NCI-H128 (cell line): Measurements from ENCODE around the gene C14orf119.

Experiments
- DNase-seq: peaks from one replicate; lab custom pipeline; 2025; ENCODE audit not compliant: unreplicated experiment; lab: John Stamatoyannopoulos, UW

The C14orf119 gene, protein sequence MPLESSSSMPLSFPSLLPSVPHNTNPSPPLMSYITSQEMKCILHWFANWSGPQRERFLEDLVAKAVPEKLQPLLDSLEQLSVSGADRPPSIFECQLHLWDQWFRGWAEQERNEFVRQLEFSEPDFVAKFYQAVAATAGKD

DNA sequence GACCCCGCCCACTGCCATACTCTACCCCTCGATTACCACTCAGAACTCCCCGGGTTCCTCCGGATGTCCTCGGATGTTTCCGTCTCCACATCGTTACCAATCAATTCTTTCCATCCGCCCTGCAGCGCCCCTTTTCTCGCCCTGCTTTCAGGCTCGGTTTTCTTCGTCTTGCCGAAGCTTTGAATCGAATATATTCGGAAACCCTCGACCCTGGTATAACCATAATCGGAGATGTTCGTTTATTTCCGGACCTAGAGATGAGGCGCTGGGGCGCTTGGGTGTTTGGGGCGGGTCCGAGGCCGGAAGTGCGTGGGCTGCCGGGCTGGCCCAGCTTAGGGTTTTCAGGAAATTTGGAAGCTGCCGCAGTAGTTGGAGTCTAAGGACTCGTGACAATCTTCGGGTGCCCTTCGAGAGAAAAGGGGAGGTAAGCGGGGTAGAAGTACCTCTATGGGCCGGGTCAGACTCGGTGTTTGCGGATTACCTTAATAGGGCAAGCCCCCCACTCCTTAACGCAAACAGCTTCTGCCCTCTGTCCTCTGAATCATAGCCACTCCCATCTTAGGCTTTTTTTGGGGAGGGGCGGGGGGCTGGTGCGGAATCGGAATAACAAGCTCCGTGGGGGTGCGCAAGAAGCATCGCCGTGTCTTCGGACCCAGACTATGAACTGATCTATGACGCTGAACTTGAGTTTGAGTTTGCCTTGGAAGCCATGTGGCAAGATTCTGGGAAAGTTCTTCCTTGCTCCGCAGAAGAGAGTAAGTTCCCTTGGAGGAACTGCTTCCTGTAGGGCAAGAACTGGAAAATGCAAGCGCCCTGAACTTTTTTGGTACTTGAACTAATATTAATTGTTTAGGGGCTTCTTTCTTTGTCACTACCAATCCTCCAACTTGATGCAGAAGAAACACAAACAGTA is at the start of gene C14orf119:
Gene C14orf119, plus strand, starts transcription at position 310 of the 913 bp plus-strand sequence. CDS start 2,154 bp downstream, outside the sequence.
- no peak for DNase-seq

DNA sequence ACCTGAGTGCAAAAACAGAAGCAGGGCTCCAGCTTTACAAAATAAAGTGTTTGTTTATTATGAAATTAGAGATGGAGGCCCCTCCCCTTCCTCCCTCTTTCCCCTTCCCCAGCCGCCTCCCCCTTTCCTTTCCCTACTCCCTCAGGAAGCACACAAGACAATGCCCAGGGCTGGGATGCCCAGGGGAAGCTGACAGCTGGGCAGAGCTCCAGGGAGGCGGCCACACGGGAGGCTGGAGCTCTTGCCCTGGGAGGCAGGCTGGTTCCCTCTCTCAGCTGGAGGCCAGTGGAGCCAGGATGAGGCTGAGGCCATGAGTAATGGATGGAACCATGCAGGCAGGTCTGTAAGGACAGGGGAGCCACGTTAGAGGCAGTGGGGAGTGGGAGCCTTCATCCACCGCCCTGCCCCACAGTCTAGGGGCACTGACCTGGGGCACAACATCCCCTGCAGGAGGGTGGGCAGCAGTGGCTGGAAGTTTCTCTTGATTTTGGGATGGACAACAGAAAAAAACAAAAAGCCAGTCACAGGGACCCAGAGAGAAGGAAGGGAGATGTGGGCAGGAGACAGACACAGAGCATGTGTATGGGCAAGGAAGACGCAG is 48.2 kb upstream of the C14orf119 start:
- no peak for DNase-seq

DNA sequence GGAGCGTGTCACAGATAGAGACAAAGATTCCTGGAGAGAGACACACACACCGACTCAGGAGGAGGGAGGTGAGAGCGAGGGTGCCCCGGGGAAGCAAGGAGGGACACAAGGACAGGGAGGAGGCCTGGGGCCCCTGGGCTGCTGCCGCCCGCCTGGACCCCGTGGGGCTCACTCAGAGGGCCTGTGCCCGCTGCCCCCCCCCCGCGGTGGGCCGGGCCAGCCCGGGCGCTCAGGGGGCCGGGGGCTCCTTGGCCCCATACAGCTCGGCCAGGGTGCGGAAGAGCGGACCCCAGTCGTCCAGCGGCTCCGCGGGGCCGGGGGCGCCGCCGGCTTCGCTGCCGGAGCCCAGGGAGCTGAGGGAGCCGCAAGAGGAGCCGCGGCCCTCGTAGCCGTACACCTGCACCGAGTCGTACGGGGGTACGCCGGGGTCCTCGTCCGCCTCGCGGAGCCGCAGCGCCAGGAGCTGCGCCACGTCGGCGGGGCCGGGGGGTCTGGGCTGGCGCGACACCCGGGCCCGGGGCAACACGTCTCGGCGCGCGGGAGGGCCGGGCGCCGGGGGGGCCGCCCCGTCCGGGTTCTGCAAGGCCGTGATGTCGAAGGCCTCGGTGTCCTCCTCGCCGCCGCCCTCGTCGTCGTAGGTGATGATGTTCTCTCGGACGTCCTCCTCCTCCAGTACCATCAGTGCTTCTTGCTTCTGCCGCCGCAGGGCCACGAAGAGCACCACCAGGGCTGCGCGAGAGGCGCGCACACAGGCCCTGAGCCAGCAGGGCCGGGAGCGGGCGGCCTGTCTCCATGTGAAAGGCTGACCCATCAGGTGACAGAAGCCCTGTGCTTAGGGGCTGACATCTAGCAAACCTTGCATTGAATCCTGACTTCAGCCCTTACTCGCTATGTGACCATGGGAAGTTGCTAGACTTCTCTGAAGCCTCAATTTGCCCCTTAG is 47.3 kb upstream of the C14orf119 start:
- DNase-seq: no peak

DNA sequence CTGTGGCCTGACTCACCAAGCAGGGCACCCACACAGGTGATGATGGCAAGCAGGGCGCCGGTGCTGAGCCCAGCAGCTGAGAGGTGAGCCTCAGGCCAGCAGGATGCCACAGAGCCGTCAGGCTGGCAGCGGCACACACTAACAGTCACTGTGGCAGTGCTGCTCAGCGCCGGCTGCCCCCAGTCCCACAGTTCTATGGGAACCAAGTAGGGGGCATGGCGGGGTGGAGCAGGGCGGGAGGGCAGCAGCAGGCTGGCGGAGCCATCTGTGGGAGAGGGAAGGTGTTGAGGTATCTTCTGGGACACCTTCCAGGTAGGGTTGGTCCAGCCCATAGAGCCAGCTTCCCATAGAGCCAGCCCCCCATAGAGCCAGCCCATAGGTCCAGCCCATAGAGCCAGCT is 46.3 kb upstream of the C14orf119 start:
- DNase-seq: no peak

DNA sequence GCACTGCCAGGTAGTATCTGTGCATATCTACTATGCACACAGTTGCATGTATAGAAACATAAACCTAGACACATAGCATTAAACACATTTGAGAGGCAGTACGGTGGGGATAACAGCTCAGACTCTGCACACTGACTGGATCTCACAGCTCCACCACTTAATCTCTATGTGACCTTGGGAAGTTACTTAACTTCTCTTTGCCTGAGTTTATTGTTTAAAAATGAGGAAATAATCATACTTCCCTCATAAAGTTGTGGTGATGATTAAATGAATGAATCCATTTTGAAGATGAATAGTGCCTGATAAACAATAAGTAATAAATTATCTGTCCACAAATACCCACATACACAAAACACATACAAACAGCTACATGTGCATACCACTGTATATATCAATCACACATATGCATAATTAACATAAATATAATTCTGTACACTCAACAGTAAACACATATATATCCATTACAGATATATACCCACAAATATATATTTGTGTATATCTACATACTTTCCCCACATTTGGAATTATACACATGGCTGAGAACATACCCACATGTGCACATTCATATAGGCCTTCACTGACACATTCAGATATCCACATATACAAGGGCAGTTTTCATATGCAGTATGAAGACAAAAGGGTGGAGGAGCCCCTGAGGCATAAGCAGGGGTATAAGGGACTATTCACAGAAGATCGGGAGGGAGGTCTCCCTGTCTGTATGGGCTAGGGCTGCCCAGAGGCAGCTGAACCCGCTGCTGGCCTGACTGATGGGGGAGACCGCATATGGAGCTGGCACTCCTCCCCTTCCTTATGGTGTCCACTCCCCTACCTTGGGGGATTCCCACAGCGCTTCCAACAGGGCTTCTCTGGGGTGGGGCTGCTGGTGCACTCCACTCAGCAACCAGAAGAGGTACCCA is 43.9 kb upstream of the C14orf119 start:
- no peak for DNase-seq

DNA sequence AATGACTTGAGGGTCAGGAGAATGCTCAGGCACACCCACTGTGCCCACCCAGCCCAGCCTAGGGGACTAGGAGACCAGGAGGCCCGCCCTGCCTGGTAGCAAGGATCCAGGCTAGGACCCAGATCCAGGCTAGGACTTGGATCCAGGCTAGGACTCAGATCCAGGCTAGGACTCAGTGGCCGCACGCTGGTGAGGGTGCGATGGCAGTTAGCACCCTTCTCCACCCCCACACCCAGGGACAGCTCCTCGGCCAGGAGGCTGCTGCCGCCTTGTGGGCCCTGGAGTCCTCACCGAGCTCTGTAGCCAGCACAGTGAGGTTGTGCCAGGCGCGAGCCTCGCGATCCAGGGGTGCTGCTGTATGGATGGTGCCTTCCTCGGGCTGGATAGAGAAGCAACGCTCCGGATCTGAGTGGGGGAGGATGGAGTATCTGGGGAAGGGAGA is 43.1 kb upstream of the C14orf119 start:
- DNase-seq: no peak

DNA sequence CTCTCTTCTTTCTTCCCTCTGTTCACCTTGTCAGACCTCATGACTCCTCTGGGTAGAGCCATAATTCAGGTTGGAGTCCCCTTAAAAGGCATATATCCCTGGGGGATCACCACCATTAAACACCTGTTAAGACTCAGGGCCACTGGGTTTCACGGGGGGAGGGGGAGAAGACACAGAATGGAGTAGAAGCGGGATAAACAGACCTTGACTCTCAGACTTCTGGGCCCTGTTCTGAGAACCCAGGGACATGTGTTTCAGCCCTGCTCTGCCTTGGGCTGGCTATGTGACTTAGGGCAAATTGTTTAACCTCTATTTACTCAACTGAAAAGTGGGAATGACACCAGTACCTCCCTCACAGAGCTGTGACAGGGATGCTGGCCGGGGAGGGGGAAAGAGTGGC is 42.6 kb upstream of the C14orf119 start:
- DNase-seq: no peak

DNA sequence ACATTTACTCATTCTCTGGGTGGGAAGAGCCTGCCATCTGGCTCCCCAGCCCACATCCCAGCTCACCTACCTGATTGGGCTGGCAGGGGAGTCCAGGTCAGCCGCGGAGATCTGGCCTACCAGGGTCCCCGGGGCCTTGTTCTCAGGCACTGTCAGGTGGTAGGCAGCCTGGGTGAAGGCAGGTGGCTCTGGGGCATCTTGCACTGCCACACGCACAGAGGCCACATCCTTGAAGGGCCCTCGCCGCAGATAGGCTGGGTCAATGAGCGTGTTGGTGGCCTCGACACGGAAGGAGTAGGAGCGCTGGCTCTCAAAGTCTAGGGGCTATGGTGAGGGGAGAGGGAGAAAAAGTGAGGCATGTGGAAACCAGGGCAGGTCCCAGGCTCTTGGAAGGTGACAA is 41.9 kb upstream of the C14orf119 start:
- no peak for DNase-seq

DNA sequence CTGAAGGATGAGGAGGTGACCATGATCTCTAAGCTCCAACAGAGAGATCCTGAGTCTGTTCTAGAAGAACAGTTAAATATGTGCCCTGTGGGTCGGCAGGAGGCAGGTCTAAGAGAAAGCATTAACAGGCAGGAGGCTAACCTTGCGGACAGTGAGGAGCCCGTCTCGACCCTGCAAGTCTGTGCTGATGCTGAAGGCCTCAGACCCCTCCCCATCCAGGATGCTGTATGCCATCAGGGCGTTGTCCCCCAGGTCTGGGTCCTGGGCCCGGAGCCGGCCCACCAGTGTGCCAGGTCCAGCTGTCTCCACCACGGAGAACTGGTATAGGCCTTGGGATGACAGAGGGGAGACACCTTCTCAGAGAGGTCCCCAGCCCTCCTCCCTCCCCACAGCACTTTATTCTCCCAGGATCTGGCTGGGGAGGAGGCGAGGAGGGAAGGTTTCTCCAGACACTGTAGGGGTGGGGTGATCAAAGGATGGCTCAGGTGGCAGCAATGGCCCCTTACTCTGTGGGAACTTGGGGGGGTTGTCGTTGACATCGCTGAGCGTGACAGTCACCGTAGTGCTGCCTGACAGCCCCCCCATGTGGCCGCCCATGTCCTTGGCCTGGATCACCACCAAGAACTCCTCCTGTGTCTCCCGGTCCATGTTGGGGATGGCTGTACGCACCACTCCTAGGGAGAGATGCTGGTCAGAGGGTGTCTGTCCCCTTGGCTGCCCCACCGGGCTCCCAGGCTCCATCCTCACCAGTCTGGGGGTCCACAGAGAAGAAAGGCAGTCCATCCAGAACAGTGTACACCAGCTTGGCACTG is 41.1 kb upstream of the C14orf119 start:
- DNase-seq: no peak

DNA sequence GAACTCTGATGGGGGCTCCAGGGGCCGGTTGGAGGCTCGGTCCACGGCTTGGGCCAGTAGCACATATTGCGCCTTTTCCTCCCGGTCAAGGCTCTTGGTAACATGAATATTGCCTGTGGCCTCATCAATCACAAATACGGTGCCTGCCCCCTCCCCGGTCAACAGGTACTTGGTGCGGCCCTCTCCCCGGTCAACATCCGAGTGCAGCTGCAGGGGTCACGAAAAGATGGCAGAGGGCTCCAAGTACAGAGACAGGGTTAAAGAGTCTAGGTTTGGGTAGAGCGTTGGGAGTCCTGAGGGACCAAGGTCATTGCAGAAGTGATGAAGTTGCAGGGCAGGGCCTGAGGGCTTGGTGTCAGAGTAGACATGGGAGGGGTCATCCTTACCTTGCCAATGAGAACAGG is 40.2 kb upstream of the C14orf119 start:
- no peak for DNase-seq

DNA sequence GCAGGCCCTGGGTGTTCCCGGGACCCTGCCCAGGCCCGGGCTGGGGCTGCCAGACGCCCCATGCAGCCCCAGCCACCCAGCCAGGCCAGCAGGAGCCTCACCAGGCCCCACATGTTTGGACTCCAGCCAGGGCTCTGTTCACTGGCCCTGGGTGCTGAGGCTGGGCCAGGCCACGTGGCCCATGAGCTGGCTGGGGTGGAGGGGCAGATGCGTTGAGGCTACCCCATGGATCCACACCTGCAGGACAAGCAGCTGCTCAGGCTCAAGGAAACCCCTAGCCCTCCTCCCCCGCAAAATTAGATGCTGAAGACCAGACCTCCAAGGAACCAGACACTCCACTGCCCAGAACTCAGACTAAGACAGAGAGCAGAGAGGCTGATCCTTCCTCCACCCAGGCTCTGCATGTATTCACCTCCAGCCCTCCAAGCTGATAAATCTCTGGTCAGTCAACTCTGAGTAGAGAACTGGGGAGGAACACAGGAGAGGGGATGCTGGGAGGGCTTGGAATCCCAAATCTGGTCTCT is 39.6 kb upstream of the C14orf119 start:
- no peak for DNase-seq

DNA sequence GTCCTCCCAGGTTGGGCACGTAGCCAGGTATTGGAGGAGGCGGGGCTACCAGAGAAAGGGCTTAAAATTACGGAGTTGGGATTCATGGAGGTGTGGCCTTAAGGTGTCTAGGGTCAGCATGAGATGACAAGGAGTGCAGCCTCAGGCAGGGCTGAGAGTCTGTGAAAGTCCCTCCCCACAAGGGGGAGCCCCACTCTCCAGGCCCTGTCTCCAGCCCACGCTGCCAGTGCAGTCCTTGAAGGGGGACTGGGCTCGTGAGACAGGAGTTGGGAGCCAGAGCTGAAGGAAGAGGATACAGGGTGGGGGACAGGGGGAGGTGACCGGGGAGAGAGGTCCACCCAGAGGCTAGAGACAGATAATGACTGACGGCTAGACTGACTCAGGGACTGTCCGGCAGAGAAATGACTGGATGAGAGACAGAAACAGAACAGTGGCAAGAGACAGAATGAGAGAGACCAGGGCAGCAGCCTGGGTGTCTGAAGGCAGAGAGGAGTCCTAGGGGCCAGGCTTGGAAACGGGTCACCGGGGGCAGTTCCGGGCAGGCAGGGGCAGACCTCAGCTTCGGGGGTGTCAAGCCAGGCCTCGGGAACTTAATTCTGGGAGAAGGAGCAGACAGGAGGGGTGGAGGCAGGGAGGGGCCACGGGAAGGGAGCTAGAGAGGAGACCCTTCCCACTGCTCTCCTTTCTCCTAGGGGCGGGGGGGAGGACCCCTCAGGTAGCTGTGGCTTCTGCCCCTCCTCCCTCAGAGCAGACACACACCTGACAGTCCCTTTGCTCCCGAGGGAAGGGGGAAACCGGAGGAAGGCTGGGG is 39.0 kb upstream of the C14orf119 start:
- no peak for DNase-seq

DNA sequence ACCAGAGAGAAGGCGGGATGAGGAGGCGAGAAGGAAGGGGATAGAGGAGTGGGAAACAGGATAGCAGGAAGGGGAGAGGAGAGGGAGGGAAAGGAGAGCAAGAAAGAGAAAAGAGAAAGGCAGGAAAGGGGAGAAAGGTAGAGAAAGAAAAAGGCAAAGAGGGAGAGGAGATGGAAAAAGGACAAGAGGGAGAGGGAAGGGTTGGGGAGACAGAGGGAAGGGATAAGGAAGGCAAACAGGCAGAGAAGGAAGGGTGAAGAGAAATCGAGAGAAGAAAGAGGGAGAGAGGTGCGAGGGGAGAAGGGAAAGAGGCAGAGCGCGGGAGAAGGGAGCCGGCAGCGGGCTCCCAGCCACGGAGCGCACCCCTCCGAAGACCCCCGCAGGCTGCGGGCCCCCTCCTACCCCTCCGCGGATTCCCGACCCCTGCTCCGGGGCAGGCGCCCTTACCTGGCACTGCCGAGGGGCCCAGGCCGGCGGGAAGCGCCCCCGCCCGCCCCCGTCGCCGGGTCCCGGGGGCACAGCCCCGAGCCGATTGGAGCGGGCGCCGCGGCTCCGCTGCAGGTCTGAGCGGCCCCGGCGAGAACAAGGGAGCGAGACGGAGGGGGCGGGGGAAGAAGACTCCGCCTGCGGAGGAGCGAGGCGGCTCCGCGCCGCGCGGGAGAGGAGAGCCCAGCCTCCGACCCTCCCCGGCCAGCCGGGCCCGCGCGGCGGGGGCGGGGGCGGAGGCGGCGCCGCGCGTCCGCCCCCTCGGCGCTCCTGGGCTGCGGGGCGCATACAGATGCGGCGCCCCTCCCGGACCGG is 38.1 kb upstream of the C14orf119 start, which contains the start of gene CDH24:
Gene CDH24, minus strand, starts transcription at position 565 of the 801 bp plus-strand sequence. CDS start 1,787 bp downstream, outside the sequence.
- no peak for DNase-seq

DNA sequence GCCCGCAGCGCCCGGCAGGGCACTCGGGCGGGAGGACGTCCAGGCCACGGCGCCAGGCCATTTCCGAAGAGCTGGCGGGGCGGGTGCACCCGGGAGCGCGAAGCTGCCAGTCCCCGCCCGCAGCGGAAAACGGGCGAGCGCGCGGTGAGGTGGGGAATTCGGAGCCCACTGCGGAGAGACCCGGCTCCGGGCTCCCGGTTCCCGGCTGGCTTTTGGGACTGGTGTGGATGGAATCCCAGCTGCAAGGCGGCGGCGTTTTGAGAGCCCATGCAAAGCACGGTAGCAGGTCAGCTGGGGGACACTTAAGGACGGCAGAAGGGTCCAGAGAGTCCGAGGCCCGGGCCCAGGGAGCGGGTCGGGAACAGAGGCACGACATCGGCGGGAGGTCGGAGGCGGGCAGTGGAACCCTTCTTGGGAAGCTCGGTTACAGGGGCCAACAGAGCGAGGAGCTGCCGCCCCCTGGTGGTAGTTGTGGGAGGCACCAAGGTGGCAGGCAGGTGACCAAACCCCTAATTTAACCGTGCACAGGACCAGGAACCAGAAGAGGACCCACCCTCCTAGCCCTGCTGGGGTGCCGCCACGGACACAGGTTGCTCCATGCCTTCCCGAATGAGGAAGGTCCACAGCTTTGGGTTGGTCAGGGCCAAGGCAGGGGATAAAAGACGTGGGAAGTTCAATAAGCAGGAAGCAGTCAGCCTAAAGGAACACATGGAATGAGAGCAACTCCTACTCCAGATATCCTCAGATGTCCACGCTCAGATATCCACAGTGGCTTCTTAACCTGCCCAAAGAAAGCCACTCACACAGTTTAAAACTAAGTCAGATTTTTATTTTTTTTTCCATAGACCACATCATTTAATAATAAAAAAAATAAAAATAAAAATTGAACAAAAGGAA is 37.3 kb upstream of the C14orf119 start:
- DNase-seq: no peak

DNA sequence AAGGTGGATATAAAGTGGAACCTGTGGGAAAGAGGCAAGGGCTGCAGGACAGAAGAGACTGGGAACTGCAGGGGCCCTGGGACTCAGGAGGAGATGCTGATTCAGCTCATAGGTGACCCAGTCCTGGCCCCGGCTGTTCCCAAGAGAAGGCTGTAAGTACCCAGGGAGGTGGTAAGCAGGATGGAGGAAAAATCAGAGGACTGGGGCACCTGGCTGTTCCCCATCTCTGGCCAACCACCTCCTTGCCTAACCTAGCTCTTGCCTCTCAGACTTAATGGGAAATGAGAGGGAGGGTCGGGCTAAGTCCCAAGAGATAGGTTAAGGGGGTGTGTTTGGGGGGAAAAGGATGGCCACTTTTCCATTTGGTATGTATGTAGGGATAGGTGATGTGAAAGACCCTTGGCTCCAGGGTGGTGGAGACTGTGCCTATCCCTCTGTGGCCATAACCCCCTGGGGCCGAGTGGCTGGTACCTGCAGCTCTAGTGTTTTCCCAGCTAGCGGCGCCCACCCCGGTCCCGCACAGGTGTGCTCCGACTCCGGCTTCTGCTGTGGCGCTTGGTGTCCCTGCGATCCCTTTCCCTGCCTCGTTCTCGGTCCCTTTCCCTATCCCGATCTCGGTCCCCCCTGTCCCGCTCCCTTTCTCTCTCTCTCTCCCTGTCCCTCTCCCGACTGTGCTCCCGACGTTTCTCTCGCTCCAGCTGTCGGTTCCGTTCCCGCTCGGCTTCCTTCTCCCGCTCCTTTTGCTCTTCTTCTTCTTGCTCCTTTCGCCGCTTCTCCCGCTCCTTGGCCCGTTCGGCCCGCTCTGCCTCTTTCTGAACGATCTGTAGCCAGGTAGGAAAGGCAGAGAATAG is 36.4 kb upstream of the C14orf119 start:
- DNase-seq: no peak
